Cardiac muscle cell (in vitro differentiated cells and primary cell): ENCODE results near the gene SPC24. TPM values are rescaled to one million over a fixed set of nuclear protein-coding genes. Genes with fewer than 3 reads are reported as not detected.
A peak's percentile ranks its signal among the peaks of the same experiment; 100 is the strongest.

ENCODE experiments used
- DNase-seq, 2 donors: peaks; one replicate each; pipeline versions ENCODE4 v3.0.0 to v3.0.0-alpha.2; 2010 to 2017; ENCODE audit warnings: low read depth in 1 of 2, low spot score in 1 of 2
- H3K27ac ChIP-seq: fragments of 200-600 bp; sonication (generic); 2 replicates; pipeline ENCODE4 v1.5.1; 2016
- H3K27me3 ChIP-seq: fragments of 200-600 bp; sonication (generic); 2 replicates; pipeline ENCODE4 v1.6.0; 2016; ENCODE audit warnings: control low read depth
- H3K36me3 ChIP-seq: fragments of 200-600 bp; sonication (generic); 2 replicates; pipeline ENCODE4 v1.5.1; 2016; ENCODE audit warnings: control low read depth
- H3K4me1 ChIP-seq: fragments of 200-600 bp; sonication (generic); 2 replicates; pipeline ENCODE4 v1.8.1; 2017; ENCODE audit warnings: low read depth, mild to moderate bottlenecking, mixed run types
- H3K4me3 ChIP-seq: fragments of 200-600 bp; sonication (generic); 2 replicates; pipeline ENCODE4 v1.5.1; 2016; ENCODE audit warnings: mild to moderate bottlenecking
- H3K9me3 ChIP-seq: fragments of 200-600 bp; sonication (generic); 2 replicates; pipeline ENCODE4 v1.5.1; 2017; ENCODE audit warnings: low read depth, mild to moderate bottlenecking, control low read depth
- polyA plus RNA-seq: library from polyadenylated mRNA; unstranded; fragments of >200 nt; fragmentation: Nextera tagmentation; extraction: Ambion mirVana; gene quantifications from 2 replicates; pipeline ENCODE4 v1.2.1, GENCODE V29; 2016
- total RNA-seq: library from RNA; depleted of rRNA; stranded (reverse); fragments of >200 nt; gene quantifications from 2 replicates; pipeline ENCODE4 v1.2.3, GENCODE V29; 2016
- TF ChIP-seq, protein P1 (sequence below): IDR thresholded peaks from 2 replicates; pipeline ENCODE4 v1.5.1; 2012; ENCODE audit warnings: low read depth, mild to moderate bottlenecking, low read length

The SPC24 gene
- total and polyA plus RNA-seq, 2 experiments from 2014 or later: 7.1 to 127 TPM

DNA sequence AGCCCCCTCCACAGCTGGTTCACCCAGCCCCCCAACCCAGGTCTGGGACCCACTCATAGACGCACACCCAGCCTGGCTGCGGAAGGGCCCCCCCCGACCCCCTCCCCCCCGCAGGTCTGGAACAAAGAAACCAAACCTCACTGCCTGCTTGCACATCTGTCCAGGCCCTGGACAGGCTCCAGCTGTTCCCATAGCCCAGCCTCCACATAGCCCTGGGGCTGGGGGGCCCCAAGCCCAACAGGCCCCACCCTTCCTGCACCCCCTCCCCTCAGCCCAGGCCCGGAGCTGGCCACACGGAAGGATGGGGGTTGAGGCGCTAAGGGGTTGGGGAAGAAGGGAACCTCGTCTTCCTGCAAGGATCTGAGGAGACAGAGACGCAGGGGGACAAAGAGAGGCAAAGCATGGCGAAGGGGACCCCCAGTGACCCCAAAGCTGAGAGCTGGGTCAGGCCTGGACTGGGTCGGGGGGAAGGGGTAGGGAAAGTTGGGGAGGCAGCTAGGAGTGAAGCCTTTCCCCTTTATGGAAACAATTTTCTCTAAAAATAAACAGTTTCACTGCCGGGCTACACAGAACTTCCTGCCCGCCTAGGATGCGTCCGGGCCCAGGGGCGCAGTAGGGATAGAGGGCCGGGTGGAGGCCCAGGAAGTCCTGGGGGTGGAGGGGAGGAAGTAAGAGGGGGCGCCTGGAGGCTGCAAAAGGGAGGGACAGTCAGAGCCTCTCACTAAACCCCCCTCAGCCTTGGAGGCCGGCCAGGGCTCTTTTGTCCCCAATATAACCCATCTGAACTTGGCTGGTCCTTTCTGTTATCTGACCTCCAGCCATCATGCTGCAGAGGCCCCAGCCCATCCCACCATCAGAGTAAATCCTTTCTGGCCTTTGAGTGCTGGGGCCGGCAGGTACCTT, 39.3 kb upstream of the SPC24 start:
- no peaks in the 10 kb centered on the region for H3K9me3 ChIP-seq
- DNase-seq: peak in 1 of 2 donors; percentile 50
- TF ChIP-seq, protein P1, sequence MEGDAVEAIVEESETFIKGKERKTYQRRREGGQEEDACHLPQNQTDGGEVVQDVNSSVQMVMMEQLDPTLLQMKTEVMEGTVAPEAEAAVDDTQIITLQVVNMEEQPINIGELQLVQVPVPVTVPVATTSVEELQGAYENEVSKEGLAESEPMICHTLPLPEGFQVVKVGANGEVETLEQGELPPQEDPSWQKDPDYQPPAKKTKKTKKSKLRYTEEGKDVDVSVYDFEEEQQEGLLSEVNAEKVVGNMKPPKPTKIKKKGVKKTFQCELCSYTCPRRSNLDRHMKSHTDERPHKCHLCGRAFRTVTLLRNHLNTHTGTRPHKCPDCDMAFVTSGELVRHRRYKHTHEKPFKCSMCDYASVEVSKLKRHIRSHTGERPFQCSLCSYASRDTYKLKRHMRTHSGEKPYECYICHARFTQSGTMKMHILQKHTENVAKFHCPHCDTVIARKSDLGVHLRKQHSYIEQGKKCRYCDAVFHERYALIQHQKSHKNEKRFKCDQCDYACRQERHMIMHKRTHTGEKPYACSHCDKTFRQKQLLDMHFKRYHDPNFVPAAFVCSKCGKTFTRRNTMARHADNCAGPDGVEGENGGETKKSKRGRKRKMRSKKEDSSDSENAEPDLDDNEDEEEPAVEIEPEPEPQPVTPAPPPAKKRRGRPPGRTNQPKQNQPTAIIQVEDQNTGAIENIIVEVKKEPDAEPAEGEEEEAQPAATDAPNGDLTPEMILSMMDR: no peak
- H3K27me3 ChIP-seq: no peaks in the 10 kb centered on the region
- no peaks in the 10 kb centered on the region for H3K4me1 ChIP-seq
- no peak overlapping the region for H3K4me3 ChIP-seq
- no peak overlapping the region for H3K27ac ChIP-seq
- peaks cover 3% of the 10 kb centered on the region for H3K36me3 ChIP-seq

DNA sequence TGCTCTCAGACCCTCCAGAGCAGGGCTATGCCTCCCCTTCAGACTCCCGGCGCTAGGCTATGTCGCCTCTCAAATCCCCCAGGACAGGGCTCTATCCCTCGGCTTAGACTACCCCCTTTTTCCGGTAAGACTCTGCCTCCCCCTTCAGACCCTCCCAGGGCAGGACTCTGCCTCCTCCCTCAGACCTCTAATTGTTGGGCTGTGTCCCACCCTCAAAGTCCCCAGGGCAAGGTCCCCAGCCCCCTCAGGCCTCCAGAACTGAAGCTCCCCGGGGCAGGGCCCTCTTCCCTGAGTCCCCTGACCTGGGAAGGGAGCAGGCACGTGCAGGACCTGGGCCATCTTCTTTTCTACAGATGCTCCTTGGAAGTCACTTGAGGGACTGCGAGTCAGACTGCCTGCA, 38.6 kb upstream of the SPC24 start:
- TF ChIP-seq, protein P1: no peak
- Histone ChIP-seq H3K36me3 (peaks cover 3% of the 10 kb centered on the region), H3K4me1 (no peaks in the 10 kb centered on the region), H3K4me3 (no peak overlapping the region), H3K9me3 (no peaks in the 10 kb centered on the region), H3K27ac (no peak overlapping the region), H3K27me3 (no peaks in the 10 kb centered on the region)
- no peak for DNase-seq

DNA sequence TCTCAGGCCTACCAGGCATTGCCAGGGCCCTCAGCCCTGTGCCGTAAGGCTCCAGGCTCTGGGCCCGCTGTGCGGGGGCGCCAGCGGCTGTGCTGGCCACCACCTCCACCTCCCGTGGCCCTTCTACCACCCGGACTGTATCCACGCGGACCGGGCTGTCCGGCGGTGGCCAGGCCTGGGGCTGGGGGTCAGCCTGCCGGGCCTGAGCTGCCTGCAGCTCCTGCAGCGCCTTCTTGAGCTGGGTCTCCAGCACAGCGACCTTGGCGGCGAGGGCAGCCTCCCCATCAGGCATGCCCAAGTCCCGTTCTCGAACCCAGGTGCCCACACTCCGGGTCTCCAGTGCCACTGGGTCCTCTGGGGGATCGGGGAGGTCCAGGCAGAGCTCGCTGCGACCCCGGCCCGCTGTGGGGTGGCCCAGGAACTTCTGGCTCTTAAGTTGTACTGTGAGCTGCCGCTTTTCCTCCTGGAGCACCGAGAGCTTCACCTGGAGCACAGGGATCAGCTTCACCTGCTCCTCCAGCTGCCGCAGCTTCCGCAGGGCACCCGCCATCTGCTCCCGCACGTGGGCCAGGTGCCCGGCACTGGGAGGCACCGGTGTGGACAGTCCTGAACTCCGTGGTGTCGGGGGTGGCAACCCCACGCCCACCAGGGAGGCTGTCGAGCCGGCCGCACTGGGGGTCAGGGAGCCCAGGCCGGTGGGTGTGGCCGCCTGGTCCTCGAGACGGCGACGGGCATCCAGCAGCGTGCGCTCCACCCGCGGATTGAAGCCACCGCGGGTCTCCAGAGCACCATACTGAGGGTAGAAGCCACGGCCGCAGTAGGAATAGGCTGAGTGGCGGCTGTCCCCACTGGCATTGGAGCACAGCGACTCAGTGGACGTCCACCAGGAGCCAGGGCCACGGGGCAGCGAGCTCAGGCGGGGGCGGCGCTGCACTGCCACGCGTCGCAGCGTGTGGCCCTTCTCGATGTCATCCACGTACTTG, 37.7 kb upstream of the SPC24 start:
- Histone ChIP-seq H3K27ac (no peak overlapping the region), H3K36me3 (peaks cover 3% of the 10 kb centered on the region), H3K4me1 (no peaks in the 10 kb centered on the region), H3K4me3 (no peak overlapping the region), H3K9me3 (no peaks in the 10 kb centered on the region), H3K27me3 (no peaks in the 10 kb centered on the region)
- DNase-seq: no peak
- TF ChIP-seq, protein P1: no peak

DNA sequence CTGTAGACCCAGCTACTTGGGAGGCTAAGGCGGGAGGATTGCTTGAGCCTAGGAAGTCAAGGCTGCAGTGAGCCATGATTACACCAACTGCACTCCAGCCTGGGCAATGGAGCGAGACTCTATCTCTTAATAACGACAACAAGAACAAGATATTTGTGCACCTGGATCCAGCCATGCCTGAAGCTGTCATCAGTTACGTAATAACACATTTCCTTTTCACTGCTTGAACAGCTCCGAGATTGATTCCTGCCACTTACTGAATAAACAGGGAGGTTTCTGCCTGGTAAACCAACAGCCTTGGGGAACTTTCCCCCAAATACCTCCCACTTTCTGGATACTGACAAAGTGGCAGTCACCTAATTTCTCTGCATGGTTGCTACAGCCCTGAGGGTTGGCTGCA, 36.4 kb upstream of the SPC24 start:
- no peak overlapping the region for H3K27ac ChIP-seq
- DNase-seq: no peak
- H3K9me3 ChIP-seq: no peaks in the 10 kb centered on the region
- TF ChIP-seq, protein P1: no peak
- no peaks in the 10 kb centered on the region for H3K4me1 ChIP-seq
- no peaks in the 10 kb centered on the region for H3K27me3 ChIP-seq
- H3K36me3 ChIP-seq: peaks cover 3% of the 10 kb centered on the region
- no peak overlapping the region for H3K4me3 ChIP-seq

DNA sequence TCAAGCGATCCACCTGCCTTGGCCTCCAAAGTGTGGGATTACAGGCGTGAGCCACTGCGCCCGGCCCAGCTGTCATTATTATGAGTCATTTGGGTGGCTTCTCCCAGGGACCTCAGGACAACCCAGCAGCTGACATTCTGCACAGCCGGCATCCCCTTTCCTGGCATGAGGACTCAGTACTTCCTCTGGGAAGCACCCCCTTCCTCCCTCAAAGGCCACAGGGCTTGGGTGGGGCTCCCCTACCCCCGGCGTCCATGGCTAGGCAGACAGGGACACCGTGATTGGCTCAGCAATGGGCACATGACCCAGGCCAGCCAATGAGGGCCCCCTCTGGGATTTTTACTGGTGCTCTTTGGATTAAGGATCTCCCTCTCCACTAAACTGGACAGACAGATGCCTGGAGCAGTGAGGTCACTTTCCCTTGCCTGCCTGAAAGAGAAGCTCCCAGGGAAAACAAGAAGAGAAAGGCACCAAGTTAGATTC, 35.7 kb upstream of the SPC24 start:
- H3K9me3 ChIP-seq: no peaks in the 10 kb centered on the region
- H3K4me3 ChIP-seq: no peak overlapping the region
- H3K27ac ChIP-seq: no peak overlapping the region
- DNase-seq: peak in 1 of 2 donors; percentile 62
- H3K36me3 ChIP-seq: peaks cover 3% of the 10 kb centered on the region
- no peaks in the 10 kb centered on the region for H3K4me1 ChIP-seq
- H3K27me3 ChIP-seq: no peaks in the 10 kb centered on the region
- TF ChIP-seq, protein P1: no peak
